GM10266 (cell line): ENCODE data around the gene DCANP1.

ENCODE experiments used
- DNase-seq: peaks from one replicate; pipeline ENCODE4 v3.0.0; 2012; ENCODE audit errors: extremely low spot score
- CTCF ChIP-seq: IDR thresholded peaks from 2 replicates; pipeline ENCODE4 v1.5.1; 2012; ENCODE audit warnings: mild to moderate bottlenecking, low read depth; ENCODE audit not compliant: control insufficient read depth, insufficient read depth; ENCODE audit errors: missing control alignments

DCANP1 gene

GRCh38 chr5:135484674-135485086 is 37.5 kb upstream of the DCANP1 start:
- no peak for DNase-seq
- no peak for TF ChIP-seq CTCF

- no peak for TF ChIP-seq CTCF
Observed at GRCh38 chr5:135483254-135483653, 36.1 kb upstream of the DCANP1 start.

DNA sequence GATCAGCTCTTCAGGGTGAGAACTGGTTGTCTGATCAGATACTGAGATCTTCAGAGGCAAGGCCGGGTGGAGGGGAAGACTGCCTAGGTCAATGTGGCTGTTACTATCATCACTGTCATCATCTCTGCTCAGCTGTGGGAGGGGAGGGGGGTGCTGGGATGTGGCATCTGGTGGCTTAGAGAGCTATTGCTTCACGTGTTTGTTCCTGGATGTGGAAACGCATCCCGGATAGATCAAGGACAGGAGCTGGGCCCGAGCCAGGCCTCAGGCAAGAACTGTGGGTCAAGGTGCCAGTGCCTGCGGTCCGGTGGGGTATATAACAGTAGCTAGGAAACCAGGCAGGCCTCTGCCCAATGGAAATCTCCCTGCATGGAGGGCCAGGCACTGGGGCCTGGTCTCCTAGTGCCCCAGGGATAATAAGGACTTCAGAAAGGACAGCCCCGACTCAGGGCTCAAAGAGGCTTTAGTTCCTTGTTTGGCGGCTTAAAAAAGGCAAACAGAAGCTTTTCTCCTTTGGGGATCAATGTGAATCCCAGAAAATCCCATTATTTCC is 35.3 kb upstream of the DCANP1 start:
- TF ChIP-seq CTCF = no peak
- no peak for DNase-seq

More at GRCh38 chr5:135483254-135483653, 36.1 kb upstream of the DCANP1 start:
- DNase-seq = no peak

DNA sequence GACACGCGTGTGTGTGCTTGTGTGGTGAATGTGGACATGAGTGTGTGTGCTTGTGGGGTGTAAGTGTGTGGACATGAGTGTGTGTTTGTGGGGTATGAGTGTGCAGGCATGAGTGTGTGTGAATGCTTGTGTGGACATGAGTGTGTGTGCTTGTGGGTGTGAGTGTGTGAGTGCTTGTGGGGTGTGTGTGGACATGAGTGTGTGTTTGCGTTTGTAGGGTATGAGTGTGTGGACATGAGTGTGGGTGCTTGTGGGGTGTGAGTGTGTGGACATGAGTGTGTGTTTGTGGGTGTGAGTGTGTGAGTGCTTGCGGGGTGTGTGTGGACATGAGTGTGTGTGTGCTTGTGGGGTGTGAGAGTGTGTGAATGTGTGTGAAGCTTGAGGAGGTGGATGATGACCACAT is 34.8 kb upstream of the DCANP1 start:
- no peak for DNase-seq
- TF ChIP-seq CTCF = no peak

- TF ChIP-seq CTCF = no peak
- DNase-seq = no peak
Observed at GRCh38 chr5:135481387-135481786, 34.2 kb upstream of the DCANP1 start.

GRCh38 chr5:135480511-135480910 is 33.4 kb upstream of the DCANP1 start:
- no peak for DNase-seq
- TF ChIP-seq CTCF = no peak

DNA sequence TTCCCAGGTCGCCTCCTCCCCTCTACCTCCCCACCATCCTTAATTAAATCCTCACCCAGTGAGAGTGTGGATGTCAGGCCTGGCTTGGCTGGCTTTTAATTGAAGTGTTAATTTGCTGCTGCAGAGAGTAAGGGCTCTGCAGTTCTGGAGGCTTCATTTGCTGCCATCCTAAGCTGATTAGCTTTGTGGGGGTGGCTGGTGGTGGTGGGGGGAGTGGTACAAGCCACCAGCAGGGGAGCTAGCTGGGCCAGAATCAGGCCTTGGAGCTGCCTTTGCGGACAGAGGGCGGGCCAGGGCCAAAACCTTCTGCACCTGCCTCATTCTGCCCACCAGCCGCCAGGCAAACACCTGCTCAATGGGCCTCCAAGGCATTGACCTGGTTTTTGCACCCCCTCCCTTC is 31.8 kb upstream of the DCANP1 start:
- no peak for DNase-seq
- TF ChIP-seq CTCF = no peak
